HG03064 (cell line): ENCODE results near the gene TSR3.
"Not testable (repeated sequence)": the region's sequence is repeated elsewhere in the genome, so short reads cannot be mapped to it uniquely, and the experiment has no call there.

Experiments used
- ATAC-seq: cut with Tn5 transposase; IDR thresholded peaks from one replicate; pipeline ENCODE4 v1.9.1; 2021; ENCODE audit warnings: low read depth; ENCODE audit not compliant: unreplicated experiment

The TSR3 gene

GRCh38 chr16:1340730-1341494 lies 10.8 kb downstream of the TSR3 start:
- ATAC-seq, result no peak

- no peak for ATAC-seq
Observed at GRCh38 chr16:1338855-1339675, 12.6 kb downstream of the TSR3 start.

GRCh38 chr16:1338119-1338730 lies 13.5 kb downstream of the TSR3 start:
- ATAC-seq, result no peak

GRCh38 chr16:1337486-1337885 lies 14.2 kb downstream of the TSR3 start:
- ATAC-seq, result no peak

GRCh38 chr16:1336619-1337018 lies 15.1 kb downstream of the TSR3 start:
- no peak for ATAC-seq

GRCh38 chr16:1335996-1336395 lies 15.7 kb downstream of the TSR3 start:
- no peak for ATAC-seq

GRCh38 chr16:1335211-1335971 lies 16.3 kb downstream of the TSR3 start:
- ATAC-seq, result no peak

GRCh38 chr16:1334739-1335138 lies 16.9 kb downstream of the TSR3 start:
- ATAC-seq, result no peak

- ATAC-seq, result no peak
Observed at GRCh38 chr16:1333854-1334700, 17.6 kb downstream of the TSR3 start.

GRCh38 chr16:1333149-1333812 lies 18.4 kb downstream of the TSR3 start, which contains the start of gene BAIAP3:
Gene BAIAP3 (plus strand): TSS chr16:1333645. CDS start chr16:1338550, 4,905 bp downstream.
- ATAC-seq, result no peak

GRCh38 chr16:1332618-1333148 lies 19.0 kb downstream of the TSR3 start:
- ATAC-seq, result no peak

- no peak for ATAC-seq
Observed at GRCh38 chr16:1331712-1332617, 19.7 kb downstream of the TSR3 start.

- no peak for ATAC-seq
Observed at GRCh38 chr16:1330931-1331711, 20.6 kb downstream of the TSR3 start.

GRCh38 chr16:1330260-1330914 lies 21.3 kb downstream of the TSR3 start:
- ATAC-seq, result no peak

GRCh38 chr16:1328961-1329360 lies 22.7 kb downstream of the TSR3 start:
- not testable (repeated sequence) for ATAC-seq

GRCh38 chr16:1328136-1328535 lies 23.5 kb downstream of the TSR3 start:
- not testable (repeated sequence) for ATAC-seq

GRCh38 chr16:1327619-1327947 lies 24.1 kb downstream of the TSR3 start:
- ATAC-seq, result no peak
